DOHH2 (cell line): ENCODE data around the gene PTPRT.

Source experiments
- EZH2phosphoT487 ChIP-seq: fragments of 200-600 bp; sonication (generic); IDR thresholded peaks from 2 replicates; pipeline ENCODE4 v1.6.1; 2017; ENCODE audit warnings: borderline replicate concordance, mild to moderate bottlenecking, antibody characterized with exemption, low read length, moderate library complexity, mixed read lengths
- TF ChIP-seq, protein P1 (sequence below): fragments of 200-600 bp; sonication (generic); IDR thresholded peaks from one replicate; pipeline ENCODE4 v1.5.1; 2014; ENCODE audit warnings: antibody characterized with exemption, mild to moderate bottlenecking, low read depth, low read length; ENCODE audit not compliant: poor library complexity, severe bottlenecking

DNA sequence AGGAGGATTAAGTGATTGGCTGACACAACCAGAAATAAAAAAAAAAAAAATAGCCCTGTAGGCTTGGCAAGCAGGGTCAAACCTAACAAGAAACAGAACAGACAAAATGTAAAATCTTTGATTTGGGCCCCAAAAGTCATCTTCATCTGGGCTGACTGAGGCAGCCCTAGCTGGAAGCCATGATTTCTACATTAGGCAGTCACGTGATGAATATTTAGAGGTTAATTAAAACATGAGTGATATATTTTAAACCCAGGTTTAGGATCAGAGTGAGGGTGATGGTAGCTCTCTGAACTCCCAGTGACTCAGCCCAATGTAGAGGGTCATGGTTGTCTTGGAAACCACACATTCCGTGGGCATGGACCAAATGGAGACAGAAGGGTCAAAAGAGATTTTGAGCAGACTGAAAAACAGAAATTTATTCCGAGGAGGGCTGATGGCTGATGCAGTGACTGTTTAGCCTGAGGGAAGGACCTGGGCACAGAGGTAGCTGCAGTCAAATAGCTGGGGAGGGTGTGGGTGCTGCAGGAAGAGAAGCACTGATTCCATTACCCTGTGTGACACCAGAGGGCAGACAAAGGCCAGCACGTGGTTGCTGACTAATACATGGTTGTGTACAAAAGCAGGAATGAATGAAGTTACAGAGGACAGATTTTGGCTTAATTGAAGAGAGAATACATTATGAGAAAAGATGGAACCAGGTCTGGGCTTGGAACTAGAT, 998.4 kb downstream of the PTPRT start:
- TF ChIP-seq, protein P1, sequence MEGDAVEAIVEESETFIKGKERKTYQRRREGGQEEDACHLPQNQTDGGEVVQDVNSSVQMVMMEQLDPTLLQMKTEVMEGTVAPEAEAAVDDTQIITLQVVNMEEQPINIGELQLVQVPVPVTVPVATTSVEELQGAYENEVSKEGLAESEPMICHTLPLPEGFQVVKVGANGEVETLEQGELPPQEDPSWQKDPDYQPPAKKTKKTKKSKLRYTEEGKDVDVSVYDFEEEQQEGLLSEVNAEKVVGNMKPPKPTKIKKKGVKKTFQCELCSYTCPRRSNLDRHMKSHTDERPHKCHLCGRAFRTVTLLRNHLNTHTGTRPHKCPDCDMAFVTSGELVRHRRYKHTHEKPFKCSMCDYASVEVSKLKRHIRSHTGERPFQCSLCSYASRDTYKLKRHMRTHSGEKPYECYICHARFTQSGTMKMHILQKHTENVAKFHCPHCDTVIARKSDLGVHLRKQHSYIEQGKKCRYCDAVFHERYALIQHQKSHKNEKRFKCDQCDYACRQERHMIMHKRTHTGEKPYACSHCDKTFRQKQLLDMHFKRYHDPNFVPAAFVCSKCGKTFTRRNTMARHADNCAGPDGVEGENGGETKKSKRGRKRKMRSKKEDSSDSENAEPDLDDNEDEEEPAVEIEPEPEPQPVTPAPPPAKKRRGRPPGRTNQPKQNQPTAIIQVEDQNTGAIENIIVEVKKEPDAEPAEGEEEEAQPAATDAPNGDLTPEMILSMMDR, result no peak
- TF ChIP-seq EZH2phosphoT487, result no peak
